ENCODE data around the gene UBE2R2.

GRCh38 chr9:33943389-33943788 lies 126.4 kb downstream of the UBE2R2 start:
- TF ChIP-seq, protein P1, sequence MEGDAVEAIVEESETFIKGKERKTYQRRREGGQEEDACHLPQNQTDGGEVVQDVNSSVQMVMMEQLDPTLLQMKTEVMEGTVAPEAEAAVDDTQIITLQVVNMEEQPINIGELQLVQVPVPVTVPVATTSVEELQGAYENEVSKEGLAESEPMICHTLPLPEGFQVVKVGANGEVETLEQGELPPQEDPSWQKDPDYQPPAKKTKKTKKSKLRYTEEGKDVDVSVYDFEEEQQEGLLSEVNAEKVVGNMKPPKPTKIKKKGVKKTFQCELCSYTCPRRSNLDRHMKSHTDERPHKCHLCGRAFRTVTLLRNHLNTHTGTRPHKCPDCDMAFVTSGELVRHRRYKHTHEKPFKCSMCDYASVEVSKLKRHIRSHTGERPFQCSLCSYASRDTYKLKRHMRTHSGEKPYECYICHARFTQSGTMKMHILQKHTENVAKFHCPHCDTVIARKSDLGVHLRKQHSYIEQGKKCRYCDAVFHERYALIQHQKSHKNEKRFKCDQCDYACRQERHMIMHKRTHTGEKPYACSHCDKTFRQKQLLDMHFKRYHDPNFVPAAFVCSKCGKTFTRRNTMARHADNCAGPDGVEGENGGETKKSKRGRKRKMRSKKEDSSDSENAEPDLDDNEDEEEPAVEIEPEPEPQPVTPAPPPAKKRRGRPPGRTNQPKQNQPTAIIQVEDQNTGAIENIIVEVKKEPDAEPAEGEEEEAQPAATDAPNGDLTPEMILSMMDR (IDR thresholded peaks at IDR 0.05): no peak
- no peak for TF ChIP-seq POLR2A (IDR thresholded peaks at IDR 0.05)
